Measurements from ENCODE around the gene ACOT12. TPM values are rescaled to one million over a fixed set of nuclear protein-coding genes. Genes with fewer than 3 reads are reported as not detected.
"Not testable (repeated sequence)": the region's sequence is repeated elsewhere in the genome, so short reads cannot be mapped to it uniquely, and the experiment has no call there.

The ACOT12 gene
- polyA plus RNA-seq, 1 donor from 2014 or later, result not detected

GRCh38 chr5:81409361-81409760, 15.4 kb upstream of the ACOT12 start:
- Mint-ChIP-seq H3K27me3 (no peaks in the 10 kb centered on the region), H3K4me1 (no peaks in the 10 kb centered on the region), H3K36me3 (peaks cover 5% of the 10 kb centered on the region), H3K4me3 (no peak overlapping the region), H3K27ac (no peak overlapping the region), H3K9me3 (no peaks in the 10 kb centered on the region)

- H3K9me3 Mint-ChIP-seq, result no peaks in the 10 kb centered on the region
- H3K4me3 Mint-ChIP-seq, result no peak overlapping the region
- peaks cover 1% of the 10 kb centered on the region for H3K27me3 Mint-ChIP-seq
- no peaks in the 10 kb centered on the region for H3K4me1 Mint-ChIP-seq
- no peak overlapping the region for H3K27ac Mint-ChIP-seq
- peaks cover 5% of the 10 kb centered on the region for H3K36me3 Mint-ChIP-seq
These were observed 14.6 kb upstream of the ACOT12 start for GRCh38 chr5:81408496-81408895.

- not testable (repeated sequence) for H3K27ac Mint-ChIP-seq, H3K4me1 Mint-ChIP-seq, H3K9me3 Mint-ChIP-seq, H3K27me3 Mint-ChIP-seq, H3K36me3 Mint-ChIP-seq
- peak overlapping the region in 1 of 4 donors; percentile 54 for H3K4me3 Mint-ChIP-seq
These were observed 13.9 kb upstream of the ACOT12 start for GRCh38 chr5:81407811-81408210.

GRCh38 chr5:81405126-81405891, 11.4 kb upstream of the ACOT12 start:
- Mint-ChIP-seq H3K9me3 (peaks cover 0 to 4% (median 0%) of the 10 kb centered on the region in 3 donors), H3K27me3 (peaks cover 1% of the 10 kb centered on the region)

GRCh38 chr5:81402192-81402930, 8.4 kb upstream of the ACOT12 start:
- peaks cover 0 to 2% (median 0%) of the 10 kb centered on the region in 3 donors for H3K4me1 Mint-ChIP-seq
- H3K36me3 Mint-ChIP-seq, result no peaks in the 10 kb centered on the region
- H3K4me3 Mint-ChIP-seq, result no peak overlapping the region
- H3K27ac Mint-ChIP-seq, result no peak overlapping the region
- H3K9me3 Mint-ChIP-seq, result peaks cover 0 to 4% (median 0%) of the 10 kb centered on the region in 3 donors
- peaks cover 3% of the 10 kb centered on the region for H3K27me3 Mint-ChIP-seq

More at GRCh38 chr5:81405126-81405891, 11.4 kb upstream of the ACOT12 start:
- Mint-ChIP-seq H3K4me1 (peaks cover 0 to 1% (median 0%) of the 10 kb centered on the region in 3 donors), H3K36me3 (peaks cover 5% of the 10 kb centered on the region), H3K27ac (no peak overlapping the region), H3K4me3 (no peak overlapping the region)

- Mint-ChIP-seq H3K36me3 (no peaks in the 10 kb centered on the region), H3K27ac (no peak overlapping the region), H3K4me3 (no peak overlapping the region)
These were observed 7.3 kb upstream of the ACOT12 start for GRCh38 chr5:81401266-81401665.

GRCh38 chr5:81400375-81400774, 6.4 kb upstream of the ACOT12 start:
- peaks cover 1 to 4% (median 3%) of the 10 kb centered on the region in 3 donors for H3K9me3 Mint-ChIP-seq
- H3K4me1 Mint-ChIP-seq, result peaks cover 0 to 2% (median 0%) of the 10 kb centered on the region in 3 donors
- peaks cover 4% of the 10 kb centered on the region for H3K27me3 Mint-ChIP-seq
- H3K4me3 Mint-ChIP-seq, result no peak overlapping the region
- H3K36me3 Mint-ChIP-seq, result no peaks in the 10 kb centered on the region
- H3K27ac Mint-ChIP-seq, result no peak overlapping the region

More at GRCh38 chr5:81401266-81401665, 7.3 kb upstream of the ACOT12 start:
- H3K27me3 Mint-ChIP-seq, result peaks cover 3% of the 10 kb centered on the region
- H3K4me1 Mint-ChIP-seq, result peaks cover 0 to 2% (median 0%) of the 10 kb centered on the region in 3 donors
- H3K9me3 Mint-ChIP-seq, result peaks cover 0 to 4% (median 0%) of the 10 kb centered on the region in 3 donors

GRCh38 chr5:81398741-81399140, 4.8 kb upstream of the ACOT12 start:
- Mint-ChIP-seq H3K36me3 (no peaks in the 10 kb centered on the region), H3K4me3 (no peak overlapping the region), H3K4me1 (peaks cover 0 to 2% (median 0%) of the 10 kb centered on the region in 3 donors), H3K9me3 (peaks cover 3 to 8% (median 4%) of the 10 kb centered on the region in 3 donors), H3K27me3 (peaks cover 14% of the 10 kb centered on the region), H3K27ac (no peak overlapping the region)

GRCh38 chr5:81397176-81397575, 3.2 kb upstream of the ACOT12 start:
- H3K4me3 Mint-ChIP-seq, result no peak overlapping the region
- no peak overlapping the region for H3K27ac Mint-ChIP-seq
- peaks cover 19% of the 10 kb centered on the region for H3K27me3 Mint-ChIP-seq
- H3K9me3 Mint-ChIP-seq, result peaks cover 3 to 4% (median 4%) of the 10 kb centered on the region in 3 donors
- H3K36me3 Mint-ChIP-seq, result no peaks in the 10 kb centered on the region
- peaks cover 0 to 2% (median 0%) of the 10 kb centered on the region in 3 donors for H3K4me1 Mint-ChIP-seq

GRCh38 chr5:81395262-81395661, 1.3 kb upstream of the ACOT12 start:
- no peaks in the 10 kb centered on the region for H3K36me3 Mint-ChIP-seq
- H3K27me3 Mint-ChIP-seq, result peaks cover 26% of the 10 kb centered on the region
- H3K4me3 Mint-ChIP-seq, result no peak overlapping the region

GRCh38 chr5:81393430-81393782, 528 bp downstream of the ACOT12 start:
- H3K27ac Mint-ChIP-seq, result no peak overlapping the region
- H3K36me3 Mint-ChIP-seq, result no peaks in the 10 kb centered on the region
- peaks cover 3 to 9% (median 4%) of the 10 kb centered on the region in 3 donors for H3K9me3 Mint-ChIP-seq
- peaks cover 25% of the 10 kb centered on the region for H3K27me3 Mint-ChIP-seq
- peaks cover 0 to 5% (median 0%) of the 10 kb centered on the region in 3 donors for H3K4me1 Mint-ChIP-seq
- peak overlapping the region in 1 of 4 donors; percentile 70 for H3K4me3 Mint-ChIP-seq

More at GRCh38 chr5:81395262-81395661, 1.3 kb upstream of the ACOT12 start:
- Mint-ChIP-seq H3K9me3 (peaks cover 3 to 4% (median 4%) of the 10 kb centered on the region in 3 donors), H3K27ac (no peak overlapping the region), H3K4me1 (peaks cover 0 to 5% (median under 1%) of the 10 kb centered on the region in 3 donors)

- Mint-ChIP-seq H3K4me1 (peaks cover 0 to 5% (median 0%) of the 10 kb centered on the region in 3 donors), H3K27ac (no peak overlapping the region), H3K4me3 (no peak overlapping the region)
These were observed 4.9 kb downstream of the ACOT12 start for GRCh38 chr5:81389025-81389424.

GRCh38 chr5:81388169-81388568, 5.8 kb downstream of the ACOT12 start:
- H3K27ac Mint-ChIP-seq, result no peak overlapping the region
- peaks cover 7% of the 10 kb centered on the region for H3K27me3 Mint-ChIP-seq
- H3K9me3 Mint-ChIP-seq, result peaks cover 0 to 4% (median 0%) of the 10 kb centered on the region in 3 donors
- peaks cover 0 to 5% (median 0%) of the 10 kb centered on the region in 3 donors for H3K4me1 Mint-ChIP-seq
- no peak overlapping the region for H3K4me3 Mint-ChIP-seq
- no peaks in the 10 kb centered on the region for H3K36me3 Mint-ChIP-seq

More at GRCh38 chr5:81389025-81389424, 4.9 kb downstream of the ACOT12 start:
- Mint-ChIP-seq H3K36me3 (no peaks in the 10 kb centered on the region), H3K27me3 (peaks cover 12% of the 10 kb centered on the region), H3K9me3 (peaks cover 0 to 4% (median 0%) of the 10 kb centered on the region in 3 donors)

GRCh38 chr5:81383867-81384266, 10.1 kb downstream of the ACOT12 start:
- no peaks in the 10 kb centered on the region for H3K27me3 Mint-ChIP-seq
- no peaks in the 10 kb centered on the region for H3K4me1 Mint-ChIP-seq
- no peak overlapping the region for H3K4me3 Mint-ChIP-seq
- H3K9me3 Mint-ChIP-seq, result peaks cover 0 to 2% (median 0%) of the 10 kb centered on the region in 3 donors
- no peak overlapping the region for H3K27ac Mint-ChIP-seq
- no peaks in the 10 kb centered on the region for H3K36me3 Mint-ChIP-seq

GRCh38 chr5:81371354-81371876, 22.5 kb downstream of the ACOT12 start:
- H3K27me3 Mint-ChIP-seq, result peaks cover 8% of the 10 kb centered on the region
- peaks cover 0 to 1% (median 0%) of the 10 kb centered on the region in 3 donors for H3K4me1 Mint-ChIP-seq
- H3K4me3 Mint-ChIP-seq, result no peak overlapping the region
- H3K36me3 Mint-ChIP-seq, result no peaks in the 10 kb centered on the region
- H3K9me3 Mint-ChIP-seq, result no peaks in the 10 kb centered on the region
- no peak overlapping the region for H3K27ac Mint-ChIP-seq
